ENCODE data around the gene RASAL1.

The RASAL1 gene

GRCh38 chr12:113055594-113056380 lies 79.8 kb downstream of the RASAL1 start:
- in situ Hi-C loops (cut with MboI; ENCODE audit: low pct_unique_long_range_greater_than_20kb, low sequenced_read_pairs, unreplicated experiment), result no loop called here
- peak; percentile 24 for DNase-seq (ENCODE audit: low spot score)
- TF ChIP-seq CTCF (IDR thresholded peaks at IDR 0.05; ENCODE audit: extremely low read depth, insufficient read depth, missing control alignments), result no peak

GRCh38 chr12:113054948-113055486 lies 80.5 kb downstream of the RASAL1 start:
- TF ChIP-seq CTCF (IDR thresholded peaks at IDR 0.05; ENCODE audit: extremely low read depth, insufficient read depth, missing control alignments), result no peak
- in situ Hi-C loops (cut with MboI; ENCODE audit: low pct_unique_long_range_greater_than_20kb, low sequenced_read_pairs, unreplicated experiment), result loop anchor here (5.0 kb wide), 1 partner anchor 42 kb away; no protein-coding TSS in a partner anchor

GRCh38 chr12:113052326-113052725 lies 83.2 kb downstream of the RASAL1 start:
- in situ Hi-C loops (cut with MboI; ENCODE audit: low pct_unique_long_range_greater_than_20kb, low sequenced_read_pairs, unreplicated experiment), result loop anchor here (5.0 kb wide), 1 partner anchor 45 kb away; no protein-coding TSS in a partner anchor
- DNase-seq (ENCODE audit: low spot score), result no peak
- TF ChIP-seq CTCF (IDR thresholded peaks at IDR 0.05; ENCODE audit: extremely low read depth, insufficient read depth, missing control alignments), result no peak

More at GRCh38 chr12:113054948-113055486, 80.5 kb downstream of the RASAL1 start:
- DNase-seq (ENCODE audit: low spot score), result peak; percentile 25

GRCh38 chr12:113051759-113052158 lies 83.8 kb downstream of the RASAL1 start:
- in situ Hi-C loops (cut with MboI; ENCODE audit: low pct_unique_long_range_greater_than_20kb, low sequenced_read_pairs, unreplicated experiment), result loop anchor here (5.0 kb wide), 1 partner anchor 46 kb away; no protein-coding TSS in a partner anchor
- TF ChIP-seq CTCF (IDR thresholded peaks at IDR 0.05; ENCODE audit: extremely low read depth, insufficient read depth, missing control alignments), result no peak
- DNase-seq (ENCODE audit: low spot score), result no peak

- peak; percentile 28 for DNase-seq (ENCODE audit: low spot score)
- in situ Hi-C loops (cut with MboI; ENCODE audit: low pct_unique_long_range_greater_than_20kb, low sequenced_read_pairs, unreplicated experiment), result loop anchor here (5.0 kb wide), 1 partner anchor 47 kb away; no protein-coding TSS in a partner anchor
- no peak for TF ChIP-seq CTCF (IDR thresholded peaks at IDR 0.05; ENCODE audit: extremely low read depth, insufficient read depth, missing control alignments)
These were observed 84.8 kb downstream of the RASAL1 start for GRCh38 chr12:113050795-113051194.

- DNase-seq (ENCODE audit: low spot score), result peak; percentile 52
- in situ Hi-C loops (cut with MboI; ENCODE audit: low pct_unique_long_range_greater_than_20kb, low sequenced_read_pairs, unreplicated experiment), result loop anchor here (5.0 kb wide), 2 partner anchors 47 to 132 kb away; no protein-coding TSS in a partner anchor
- TF ChIP-seq CTCF (IDR thresholded peaks at IDR 0.05; ENCODE audit: extremely low read depth, insufficient read depth, missing control alignments), result peak; percentile 64
These were observed 85.4 kb downstream of the RASAL1 start for GRCh38 chr12:113049976-113050742.
